OCI-LY1 (cell line): ENCODE results near the gene PARVA.

Source experiments
- EZH2 ChIP-seq: fragments of 200-600 bp; sonication (generic), shearing (Covaris generic); IDR thresholded peaks from 2 replicates; pipeline ENCODE4 v1.8.0; 2017; ENCODE audit warnings: borderline replicate concordance, mixed run types, mild to moderate bottlenecking, antibody characterized with exemption, low read length, moderate library complexity, mixed read lengths
- TF ChIP-seq, protein P1 (sequence below): fragments of 200-600 bp; sonication (generic), shearing (Covaris generic); IDR thresholded peaks from 2 replicates; pipeline ENCODE4 v1.5.1; 2017; ENCODE audit warnings: mild to moderate bottlenecking, antibody characterized with exemption, low read length, moderate library complexity, mixed read lengths

- TF ChIP-seq, protein P1, sequence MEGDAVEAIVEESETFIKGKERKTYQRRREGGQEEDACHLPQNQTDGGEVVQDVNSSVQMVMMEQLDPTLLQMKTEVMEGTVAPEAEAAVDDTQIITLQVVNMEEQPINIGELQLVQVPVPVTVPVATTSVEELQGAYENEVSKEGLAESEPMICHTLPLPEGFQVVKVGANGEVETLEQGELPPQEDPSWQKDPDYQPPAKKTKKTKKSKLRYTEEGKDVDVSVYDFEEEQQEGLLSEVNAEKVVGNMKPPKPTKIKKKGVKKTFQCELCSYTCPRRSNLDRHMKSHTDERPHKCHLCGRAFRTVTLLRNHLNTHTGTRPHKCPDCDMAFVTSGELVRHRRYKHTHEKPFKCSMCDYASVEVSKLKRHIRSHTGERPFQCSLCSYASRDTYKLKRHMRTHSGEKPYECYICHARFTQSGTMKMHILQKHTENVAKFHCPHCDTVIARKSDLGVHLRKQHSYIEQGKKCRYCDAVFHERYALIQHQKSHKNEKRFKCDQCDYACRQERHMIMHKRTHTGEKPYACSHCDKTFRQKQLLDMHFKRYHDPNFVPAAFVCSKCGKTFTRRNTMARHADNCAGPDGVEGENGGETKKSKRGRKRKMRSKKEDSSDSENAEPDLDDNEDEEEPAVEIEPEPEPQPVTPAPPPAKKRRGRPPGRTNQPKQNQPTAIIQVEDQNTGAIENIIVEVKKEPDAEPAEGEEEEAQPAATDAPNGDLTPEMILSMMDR = no peak
- TF ChIP-seq EZH2 = no peak
Observed at GRCh38 chr11:12559011-12559410, 181.6 kb downstream of the PARVA start.
